ENCODE data around the gene ARHGAP25. TPM values are rescaled to one million over a fixed set of nuclear protein-coding genes. Genes with fewer than 3 reads are reported as not detected.

ARHGAP25 gene
- total and polyA plus RNA-seq, 10 of the 15 experiments (the other 5 are each of a cell fraction or from before 2014, with no cell fraction given) = 0.15 to 1.0 (median 0.46) TPM

DNA sequence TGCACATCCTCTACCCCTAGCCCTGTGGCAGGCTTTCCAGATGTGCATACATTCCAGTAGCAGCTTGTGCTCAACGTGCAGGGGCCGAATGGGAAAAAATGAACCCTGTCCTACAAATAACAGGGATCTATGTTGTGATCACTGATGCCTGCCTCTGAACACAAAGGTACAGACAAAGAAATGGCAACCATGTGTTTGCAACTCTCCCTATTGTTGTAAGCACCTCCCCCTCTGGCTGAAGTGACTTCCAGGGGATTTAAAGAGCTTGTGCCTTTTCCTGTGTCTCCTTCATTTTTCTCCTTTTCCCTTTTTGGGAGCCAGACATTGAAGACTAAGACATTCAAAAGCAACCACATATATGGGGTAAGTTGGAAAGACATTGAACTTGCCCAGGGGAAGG, 21.6 kb downstream of the ARHGAP25 start (continued):
- TF ChIP-seq TCF3 (IDR thresholded peaks at IDR 0.05; ENCODE audit: borderline replicate concordance, insufficient read depth, low read depth, low read length) (no peak), PBX3 (IDR thresholded peaks at IDR 0.05; ENCODE audit: insufficient replicate concordance, low read depth, low read length) (no peak), ZNF622 (IDR thresholded peaks at IDR 0.05) (no peak), FOXK2 (IDR thresholded peaks at IDR 0.05) (no peak)
- TF ChIP-seq, protein P1, sequence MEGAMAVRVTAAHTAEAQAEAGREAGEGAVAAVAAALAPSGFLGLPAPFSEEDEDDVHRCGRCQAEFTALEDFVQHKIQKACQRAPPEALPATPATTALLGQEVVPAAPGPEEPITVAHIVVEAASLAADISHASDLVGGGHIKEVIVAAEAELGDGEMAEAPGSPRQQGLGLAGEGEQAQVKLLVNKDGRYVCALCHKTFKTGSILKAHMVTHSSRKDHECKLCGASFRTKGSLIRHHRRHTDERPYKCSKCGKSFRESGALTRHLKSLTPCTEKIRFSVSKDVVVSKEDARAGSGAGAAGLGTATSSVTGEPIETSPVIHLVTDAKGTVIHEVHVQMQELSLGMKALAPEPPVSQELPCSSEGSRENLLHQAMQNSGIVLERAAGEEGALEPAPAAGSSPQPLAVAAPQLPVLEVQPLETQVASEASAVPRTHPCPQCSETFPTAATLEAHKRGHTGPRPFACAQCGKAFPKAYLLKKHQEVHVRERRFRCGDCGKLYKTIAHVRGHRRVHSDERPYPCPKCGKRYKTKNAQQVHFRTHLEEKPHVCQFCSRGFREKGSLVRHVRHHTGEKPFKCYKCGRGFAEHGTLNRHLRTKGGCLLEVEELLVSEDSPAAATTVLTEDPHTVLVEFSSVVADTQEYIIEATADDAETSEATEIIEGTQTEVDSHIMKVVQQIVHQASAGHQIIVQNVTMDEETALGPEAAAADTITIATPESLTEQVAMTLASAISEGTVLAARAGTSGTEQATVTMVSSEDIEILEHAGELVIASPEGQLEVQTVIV (IDR thresholded peaks at IDR 0.05; ENCODE audit: borderline replicate concordance, partially characterized antibody) = no peak

- Histone ChIP-seq H3K79me2 (ENCODE audit: control insufficient read depth, insufficient read depth, low read length) (no peaks in the 10 kb centered on the region), H3K4me1 (ENCODE audit: control insufficient read depth, insufficient read depth, low read length) (no peaks in the 10 kb centered on the region; the same call in 1 of the 2 replicates), H3K9ac (ENCODE audit: control insufficient read depth, insufficient read depth, low read length) (no peak overlapping the region), H3K36me3 (ENCODE audit: control insufficient read depth in 2 of 2, insufficient read depth in 2 of 2, low read length in 1 of 2) (no peaks in the 10 kb centered on the region), H4K20me1 (ENCODE audit: control insufficient read depth, insufficient read depth) (no peaks in the 10 kb centered on the region; the same call in 1 of the 2 replicates), H2AFZ (ENCODE audit: control insufficient read depth, low read depth, low read length) (no peak overlapping the region), H3K4me2 (ENCODE audit: control insufficient read depth, insufficient read depth) (no peak overlapping the region), H3K9me3 (replicated peaks; ENCODE audit: control insufficient read depth, insufficient read depth, low read length) (no peaks in the 10 kb centered on the region; the same call in 2 of the 3 replicates), H3K27ac (ENCODE audit: control insufficient read depth, insufficient read depth) (no peak overlapping the region), H3K27me3 (replicated peaks in 1 of 2; ENCODE audit: control insufficient read depth in 2 of 2, insufficient read depth in 2 of 2, low read length in 1 of 2) (peaks cover 0 to 5% of the 10 kb centered on the region in 2 experiments; a peak in 3 of 4 replicates), H3K4me3 (no peak overlapping the region)
- ChIA-PET CTCF (interaction anchor here (0.6 to 1.8 kb wide), 5 partner anchors 26 to 293 kb away, joined by 3 to 4 read pairs (median 3); no protein-coding TSS in a partner anchor), RAD21 (ENCODE audit: unreplicated experiment) (no interaction called here), SMC1A (ENCODE audit: uncharacterized antibody, unreplicated experiment) (interaction anchor here (1.2 to 2.0 kb wide), 3 partner anchors 23 to 293 kb away, joined by 3 to 5 read pairs (median 5); no protein-coding TSS in a partner anchor), POLR2A (no interaction called here)
- in situ Hi-C loops (cut with MboI) = no loop called here
- no TSS peak for BruUV-seq (replicated peaks)
- DNase-seq (ENCODE audit: low read depth, low spot score) = no peak
- 68% methylated on average over 2 of the region's 2 CpGs for WGBS (ENCODE audit: insufficient coverage, insufficient replicate concordance, low lambda C conversion rate, missing lambda C conversion rate)
- no peak for FAIRE-seq
- ATAC-seq = no peak
- intact Hi-C loops (cut with micrococcal nuclease; ENCODE audit: unreplicated experiment) = no loop called here
- TF ChIP-seq, protein P2, sequence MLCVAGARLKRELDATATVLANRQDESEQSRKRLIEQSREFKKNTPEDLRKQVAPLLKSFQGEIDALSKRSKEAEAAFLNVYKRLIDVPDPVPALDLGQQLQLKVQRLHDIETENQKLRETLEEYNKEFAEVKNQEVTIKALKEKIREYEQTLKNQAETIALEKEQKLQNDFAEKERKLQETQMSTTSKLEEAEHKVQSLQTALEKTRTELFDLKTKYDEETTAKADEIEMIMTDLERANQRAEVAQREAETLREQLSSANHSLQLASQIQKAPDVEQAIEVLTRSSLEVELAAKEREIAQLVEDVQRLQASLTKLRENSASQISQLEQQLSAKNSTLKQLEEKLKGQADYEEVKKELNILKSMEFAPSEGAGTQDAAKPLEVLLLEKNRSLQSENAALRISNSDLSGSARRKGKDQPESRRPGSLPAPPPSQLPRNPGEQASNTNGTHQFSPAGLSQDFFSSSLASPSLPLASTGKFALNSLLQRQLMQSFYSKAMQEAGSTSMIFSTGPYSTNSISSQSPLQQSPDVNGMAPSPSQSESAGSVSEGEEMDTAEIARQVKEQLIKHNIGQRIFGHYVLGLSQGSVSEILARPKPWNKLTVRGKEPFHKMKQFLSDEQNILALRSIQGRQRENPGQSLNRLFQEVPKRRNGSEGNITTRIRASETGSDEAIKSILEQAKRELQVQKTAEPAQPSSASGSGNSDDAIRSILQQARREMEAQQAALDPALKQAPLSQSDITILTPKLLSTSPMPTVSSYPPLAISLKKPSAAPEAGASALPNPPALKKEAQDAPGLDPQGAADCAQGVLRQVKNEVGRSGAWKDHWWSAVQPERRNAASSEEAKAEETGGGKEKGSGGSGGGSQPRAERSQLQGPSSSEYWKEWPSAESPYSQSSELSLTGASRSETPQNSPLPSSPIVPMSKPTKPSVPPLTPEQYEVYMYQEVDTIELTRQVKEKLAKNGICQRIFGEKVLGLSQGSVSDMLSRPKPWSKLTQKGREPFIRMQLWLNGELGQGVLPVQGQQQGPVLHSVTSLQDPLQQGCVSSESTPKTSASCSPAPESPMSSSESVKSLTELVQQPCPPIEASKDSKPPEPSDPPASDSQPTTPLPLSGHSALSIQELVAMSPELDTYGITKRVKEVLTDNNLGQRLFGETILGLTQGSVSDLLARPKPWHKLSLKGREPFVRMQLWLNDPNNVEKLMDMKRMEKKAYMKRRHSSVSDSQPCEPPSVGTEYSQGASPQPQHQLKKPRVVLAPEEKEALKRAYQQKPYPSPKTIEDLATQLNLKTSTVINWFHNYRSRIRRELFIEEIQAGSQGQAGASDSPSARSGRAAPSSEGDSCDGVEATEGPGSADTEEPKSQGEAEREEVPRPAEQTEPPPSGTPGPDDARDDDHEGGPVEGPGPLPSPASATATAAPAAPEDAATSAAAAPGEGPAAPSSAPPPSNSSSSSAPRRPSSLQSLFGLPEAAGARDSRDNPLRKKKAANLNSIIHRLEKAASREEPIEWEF (IDR thresholded peaks at IDR 0.05; ENCODE audit: insufficient replicate concordance, low read depth, low read length) = no peak
- no peak for TF ChIP-seq HDAC6 (IDR thresholded peaks at IDR 0.05; ENCODE audit: unreplicated experiment)
- no peak for TF ChIP-seq POLR2AphosphoS2 (IDR thresholded peaks at IDR 0.05; ENCODE audit: low read depth, low read length)
- no peak for TF ChIP-seq SUPT20H (IDR thresholded peaks at IDR 0.05; ENCODE audit: borderline replicate concordance, control insufficient read depth, low read depth, low read length)
- TF ChIP-seq RELB (IDR thresholded peaks at IDR 0.05; ENCODE audit: low read depth) = no peak
- TF ChIP-seq CHD4 (IDR thresholded peaks at IDR 0.05) = no peak
Measured at GRCh38 chr2:68757081-68757480, 22.5 kb downstream of the ARHGAP25 start.

Measured in GM12878 (cell line).